Upper lobe of left lung (tissue), 6 donors: ENCODE results near the gene AGAP1. TPM values are rescaled to one million over a fixed set of nuclear protein-coding genes. Genes with fewer than 3 reads are reported as not detected.

Experiments
- ATAC-seq, 2 donors: fragments of 200-7000 bp; cut with Tn5 transposase; one replicate each; pipeline ENCODE4 v1.9.1; 2022; ENCODE audit warnings: mild to moderate bottlenecking in 2 of 2, moderate library complexity in 2 of 2; ENCODE audit not compliant: low FRiP score in 2 of 2
- DNase-seq, 2 donors: peaks; one replicate each; pipeline ENCODE4 v3.0.0-alpha.2; 2019 to 2020
- H3K27ac ChIP-seq, 4 donors: fragments of 200-600 bp; sonication (generic); one replicate each; pipeline ENCODE4 v1.5.1; 2016 to 2019
- H3K27me3 ChIP-seq, 4 donors: fragments of 200-600 bp; sonication (generic); one replicate each; pipeline ENCODE4 v1.5.1; 2017 to 2019
- H3K36me3 ChIP-seq, 4 donors: fragments of 200-600 bp; sonication (generic); one replicate each; pipeline ENCODE4 v1.5.1; 2016 to 2019
- H3K4me1 ChIP-seq, 4 donors: fragments of 200-600 bp; sonication (generic); one replicate each; pipeline ENCODE4 v1.5.1; 2018 to 2019
- H3K4me3 ChIP-seq, 4 donors: fragments of 200-600 bp; sonication (generic); one replicate each; pipeline ENCODE4 v1.5.1; 2017 to 2019; ENCODE audit warnings: mild to moderate bottlenecking in 2 of 4, moderate library complexity in 1 of 4
- H3K9me3 ChIP-seq, 4 donors: fragments of 200-600 bp; sonication (generic); one replicate each; pipeline ENCODE4 v1.5.1; 2018 to 2019
- EP300 ChIP-seq, 4 donors: sonication (generic); formaldehyde crosslinking; IDR thresholded peaks; one replicate each; pipeline ENCODE4 v1.5.1; 2017; ENCODE audit warnings: antibody characterized with exemption in 4 of 4, control low read depth in 2 of 4
- POLR2A ChIP-seq, 4 donors: fragments of 450-650 bp; IDR thresholded peaks; one replicate each; pipeline ENCODE4 v1.5.1; 2016 to 2017; ENCODE audit warnings: antibody characterized with exemption in 4 of 4, mild to moderate bottlenecking in 2 of 4
- POLR2AphosphoS5 ChIP-seq, 2 donors: sonication (generic); formaldehyde crosslinking; IDR thresholded peaks; one replicate each; pipeline ENCODE4 v1.5.1; 2017; ENCODE audit warnings: antibody characterized with exemption in 2 of 2
- WGBS, 2 donors: methylation state at CpG; one replicate each; pipeline ENCODE4 v1.1.5; 2017 to 2018; 5-methylcytosine and 5-hydroxymethylcytosine counted together
- total RNA-seq, 6 donors: library from RNA; depleted of rRNA in 4 of 6; stranded (reverse); fragments of >200 nt in 4 of 6; gene quantifications; one replicate each; pipeline versions ENCODE4 v1.1.0 to v1.2.1, GENCODE V29; 2016 to 2021
- TF ChIP-seq, protein P1 (sequence below), 6 experiments: fragments of 450-650 bp in 4 of 6; fragments of 200-600 bp in 2 of 6; sonication (generic) in 2 of 6; IDR thresholded peaks; one replicate each; pipeline ENCODE4 v1.5.1; 2016 to 2019; ENCODE audit warnings: antibody characterized with exemption in 6 of 6
- donor health status: DM: no; HTN: no; CAD: no; lungs with moderate emphysema.
- donor health status: DM: no; HTN: yes; CAD: no; lungs with severe emphysema.

The AGAP1 gene
- total RNA-seq, 6 donors from 2014 or later: 25.5 to 45.1 (median 30.7) TPM

DNA sequence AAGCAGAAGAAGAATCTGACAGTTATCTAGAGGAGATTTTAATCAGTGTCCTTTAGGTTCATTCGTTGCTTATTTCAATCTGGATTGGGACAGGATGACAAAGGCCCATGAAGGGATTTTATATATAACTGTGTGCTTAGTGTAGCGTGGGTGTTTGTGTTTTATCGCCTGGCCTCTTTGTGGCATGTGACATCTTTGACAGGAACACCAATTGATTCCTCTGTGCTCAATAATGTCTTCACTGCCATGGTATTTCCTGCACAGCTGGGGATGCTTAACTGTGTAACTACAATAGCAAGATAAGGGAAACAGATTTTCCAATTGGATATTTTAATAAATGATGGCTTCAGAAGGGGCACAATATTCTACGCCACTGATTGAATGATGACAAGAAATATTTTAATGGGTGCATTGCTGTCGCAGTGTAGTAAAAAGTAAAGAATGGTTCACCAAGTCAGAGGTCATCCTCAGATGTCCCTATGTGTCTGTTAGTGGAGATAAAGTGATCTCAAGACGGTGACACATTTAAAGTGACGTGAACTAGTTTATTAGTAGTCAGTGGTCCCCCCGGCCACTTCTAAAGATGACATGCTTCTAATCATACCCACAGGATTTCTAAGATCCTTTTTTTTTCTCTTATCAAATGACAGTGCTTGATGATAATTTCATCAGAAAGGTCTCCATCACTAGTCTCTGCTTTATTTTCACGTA, 160.4 kb downstream of the AGAP1 start:
- ATAC-seq: no peak
- 57 to 64% methylated on average over 9 of the region's 9 CpGs for WGBS, 2 donors
- TF ChIP-seq POLR2AphosphoS5 (IDR thresholded peaks at IDR 0.05) (no peak), POLR2A (IDR thresholded peaks at IDR 0.05) (no peak), EP300 (IDR thresholded peaks at IDR 0.05) (no peak)
- TF ChIP-seq, protein P1, sequence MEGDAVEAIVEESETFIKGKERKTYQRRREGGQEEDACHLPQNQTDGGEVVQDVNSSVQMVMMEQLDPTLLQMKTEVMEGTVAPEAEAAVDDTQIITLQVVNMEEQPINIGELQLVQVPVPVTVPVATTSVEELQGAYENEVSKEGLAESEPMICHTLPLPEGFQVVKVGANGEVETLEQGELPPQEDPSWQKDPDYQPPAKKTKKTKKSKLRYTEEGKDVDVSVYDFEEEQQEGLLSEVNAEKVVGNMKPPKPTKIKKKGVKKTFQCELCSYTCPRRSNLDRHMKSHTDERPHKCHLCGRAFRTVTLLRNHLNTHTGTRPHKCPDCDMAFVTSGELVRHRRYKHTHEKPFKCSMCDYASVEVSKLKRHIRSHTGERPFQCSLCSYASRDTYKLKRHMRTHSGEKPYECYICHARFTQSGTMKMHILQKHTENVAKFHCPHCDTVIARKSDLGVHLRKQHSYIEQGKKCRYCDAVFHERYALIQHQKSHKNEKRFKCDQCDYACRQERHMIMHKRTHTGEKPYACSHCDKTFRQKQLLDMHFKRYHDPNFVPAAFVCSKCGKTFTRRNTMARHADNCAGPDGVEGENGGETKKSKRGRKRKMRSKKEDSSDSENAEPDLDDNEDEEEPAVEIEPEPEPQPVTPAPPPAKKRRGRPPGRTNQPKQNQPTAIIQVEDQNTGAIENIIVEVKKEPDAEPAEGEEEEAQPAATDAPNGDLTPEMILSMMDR (IDR thresholded peaks at IDR 0.05): no peak
- Histone ChIP-seq H3K36me3 (no peaks in the 10 kb centered on the region), H3K4me3 (no peak overlapping the region), H3K27me3 (no peaks in the 10 kb centered on the region), H3K27ac (no peak overlapping the region), H3K9me3 (no peaks in the 10 kb centered on the region), H3K4me1 (peaks cover 8 to 18% (median 17%) of the 10 kb centered on the region in 4 donors)
- no peak for DNase-seq

DNA sequence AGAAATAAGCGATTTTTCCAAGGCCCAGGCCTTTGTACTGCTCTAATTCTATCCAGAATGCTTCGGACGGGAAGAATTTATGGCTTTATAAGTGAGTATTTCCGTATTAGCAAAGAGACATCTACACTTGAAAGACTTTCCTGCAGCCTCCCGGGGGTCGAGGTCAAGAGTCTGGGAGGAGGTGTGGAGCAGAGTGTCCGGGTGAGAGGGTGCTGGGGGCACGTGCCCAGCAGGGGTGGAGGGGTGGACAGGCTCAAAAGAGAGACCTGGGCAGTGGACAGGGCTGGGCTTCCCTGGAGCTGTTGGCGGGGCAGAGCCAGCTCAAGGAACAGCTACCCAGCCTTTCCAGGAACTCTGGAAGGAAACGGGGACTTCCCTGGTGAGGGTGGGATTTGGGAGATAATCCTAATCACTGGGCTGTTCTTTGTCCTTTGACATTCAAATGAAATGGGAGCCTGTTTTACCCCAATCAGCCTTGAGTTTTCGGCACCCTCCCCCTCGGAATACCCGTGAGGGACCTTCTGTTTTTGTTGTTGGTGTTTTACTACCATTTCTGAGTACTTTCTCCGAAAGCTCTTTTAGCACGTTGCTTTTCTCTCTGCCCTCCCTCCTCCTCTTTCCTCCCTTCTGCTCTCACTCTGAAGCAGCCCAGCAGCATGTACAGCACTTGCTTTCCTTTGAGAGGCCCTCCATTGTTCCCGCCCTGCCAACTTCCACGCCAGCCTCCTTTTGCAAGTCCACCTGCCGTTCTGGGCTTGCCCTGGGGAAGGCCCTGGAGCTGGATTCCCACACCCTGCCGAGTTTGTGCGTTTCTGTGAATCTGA, 164.7 kb downstream of the AGAP1 start:
- TF ChIP-seq POLR2AphosphoS5 (IDR thresholded peaks at IDR 0.05) (no peak), POLR2A (IDR thresholded peaks at IDR 0.05) (no peak), EP300 (IDR thresholded peaks at IDR 0.05) (no peak)
- TF ChIP-seq, protein P1 (IDR thresholded peaks at IDR 0.05): no peak
- Histone ChIP-seq H3K9me3 (no peaks in the 10 kb centered on the region), H3K4me3 (no peak overlapping the region), H3K4me1 (peaks cover 8 to 24% (median 15%) of the 10 kb centered on the region in 4 donors), H3K27me3 (no peaks in the 10 kb centered on the region), H3K27ac (no peak overlapping the region), H3K36me3 (no peaks in the 10 kb centered on the region)
- ATAC-seq: peak in 1 of 2 donors; percentile 64
- peak in 1 of 2 donors; percentile 70 for DNase-seq
- 23 to 36% methylated on average over 20 of the region's 20 CpGs for WGBS, 2 donors

DNA sequence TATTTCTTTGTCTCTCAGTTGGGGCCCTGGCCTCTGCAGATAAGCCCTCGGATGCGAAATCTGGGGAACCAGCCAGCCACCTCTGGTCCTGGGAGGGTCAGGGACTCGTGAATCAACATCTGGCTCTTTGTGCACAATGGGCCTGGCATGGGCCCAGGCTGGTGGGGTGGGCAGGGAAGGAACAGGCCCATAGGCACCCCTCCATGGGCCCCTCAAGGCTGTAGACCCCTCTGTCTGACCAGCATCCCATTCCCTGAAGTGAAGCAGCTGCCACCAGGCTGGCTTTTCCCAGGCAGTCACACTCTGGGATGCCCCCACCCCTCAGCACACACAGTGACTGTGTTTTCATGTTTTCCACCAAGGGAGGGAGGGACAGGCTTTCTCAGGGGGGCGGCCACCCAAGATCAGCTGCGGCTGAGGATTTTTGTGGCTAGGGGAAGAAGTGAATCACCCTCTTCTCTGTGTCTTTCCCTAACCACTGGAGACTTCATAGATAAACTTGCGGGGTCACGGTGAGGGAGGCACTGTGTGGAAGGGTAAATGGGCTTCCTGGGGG, 166.0 kb downstream of the AGAP1 start:
- Histone ChIP-seq H3K4me1 (peaks cover 8 to 20% (median 12%) of the 10 kb centered on the region in 4 donors), H3K27ac (no peak overlapping the region), H3K4me3 (no peak overlapping the region), H3K27me3 (no peaks in the 10 kb centered on the region), H3K36me3 (no peaks in the 10 kb centered on the region), H3K9me3 (no peaks in the 10 kb centered on the region)
- ATAC-seq (peak in 1 of 2 donors; percentile 65), DNase-seq (peak in 1 of 2 donors; percentile 49)
- no peak for TF ChIP-seq EP300 (IDR thresholded peaks at IDR 0.05)
- TF ChIP-seq, protein P1 (IDR thresholded peaks at IDR 0.05): no peak
- TF ChIP-seq POLR2AphosphoS5 (IDR thresholded peaks at IDR 0.05): no peak
- no peak for TF ChIP-seq POLR2A (IDR thresholded peaks at IDR 0.05)
- WGBS, 2 donors: 61 to 75% methylated on average over 7 of the region's 7 CpGs

- ATAC-seq (no peak), DNase-seq (no peak)
- no peaks in the 10 kb centered on the region for H3K9me3 ChIP-seq
- H3K36me3 ChIP-seq: no peaks in the 10 kb centered on the region
- no peaks in the 10 kb centered on the region for H3K27me3 ChIP-seq
- no peak overlapping the region for H3K27ac ChIP-seq
- H3K4me3 ChIP-seq: no peak overlapping the region
- H3K4me1 ChIP-seq: peaks cover 13 to 24% (median 16%) of the 10 kb centered on the region in 4 donors
- WGBS, 2 donors: 88% methylated on average over 9 of the region's 9 CpGs
- TF ChIP-seq, protein P1 (IDR thresholded peaks at IDR 0.05): no peak
- TF ChIP-seq POLR2AphosphoS5 (IDR thresholded peaks at IDR 0.05) (no peak), EP300 (IDR thresholded peaks at IDR 0.05) (no peak), POLR2A (IDR thresholded peaks at IDR 0.05) (no peak)
Observed at GRCh38 chr2:235660484-235661082, 166.7 kb downstream of the AGAP1 start.
